ENCODE results near the gene DCC.

Gene DCC

GRCh38 chr18:52700816-52701215 is 360.8 kb downstream of the DCC start:
- DNase-seq = no peak

GRCh38 chr18:52701219-52701935 is 361.4 kb downstream of the DCC start:
- DNase-seq = no peak

GRCh38 chr18:52715421-52715820 is 375.4 kb downstream of the DCC start:
- no peak for DNase-seq

- DNase-seq = no peak
These were observed 376.0 kb downstream of the DCC start for GRCh38 chr18:52715991-52716390.

GRCh38 chr18:52716973-52717372 is 377.0 kb downstream of the DCC start:
- DNase-seq = no peak

- DNase-seq = no peak
These were observed 382.9 kb downstream of the DCC start for GRCh38 chr18:52722904-52723303.

- DNase-seq = no peak
These were observed 383.6 kb downstream of the DCC start for GRCh38 chr18:52723550-52723970.

- no peak for DNase-seq
These were observed 391.1 kb downstream of the DCC start for GRCh38 chr18:52730972-52731619.

GRCh38 chr18:52738946-52739345 is 398.9 kb downstream of the DCC start:
- no peak for DNase-seq

- no peak for DNase-seq
These were observed 407.0 kb downstream of the DCC start for GRCh38 chr18:52746986-52747385.

- DNase-seq = no peak
These were observed 407.9 kb downstream of the DCC start for GRCh38 chr18:52747869-52748268.

GRCh38 chr18:52748343-52748742 is 408.3 kb downstream of the DCC start:
- DNase-seq = no peak

- no peak for DNase-seq
These were observed 409.5 kb downstream of the DCC start for GRCh38 chr18:52749542-52749941.

- no peak for DNase-seq
These were observed 411.0 kb downstream of the DCC start for GRCh38 chr18:52750995-52751394.

GRCh38 chr18:52764316-52764715 is 424.3 kb downstream of the DCC start:
- no peak for DNase-seq

GRCh38 chr18:52766002-52766545 is 426.1 kb downstream of the DCC start:
- DNase-seq = no peak

- DNase-seq = no peak
These were observed 441.1 kb downstream of the DCC start for GRCh38 chr18:52781113-52781512.

- DNase-seq = no peak
These were observed 451.3 kb downstream of the DCC start for GRCh38 chr18:52791321-52791720.

- DNase-seq = no peak
These were observed 472.8 kb downstream of the DCC start for GRCh38 chr18:52812834-52813233.

GRCh38 chr18:52813635-52814416 is 473.8 kb downstream of the DCC start:
- no peak for DNase-seq

GRCh38 chr18:52815651-52816050 is 475.7 kb downstream of the DCC start:
- no peak for DNase-seq

- no peak for DNase-seq
These were observed 476.1 kb downstream of the DCC start for GRCh38 chr18:52816121-52816520.

- no peak for DNase-seq
These were observed 482.2 kb downstream of the DCC start for GRCh38 chr18:52822160-52822559.

GRCh38 chr18:52824126-52824525 is 484.1 kb downstream of the DCC start:
- no peak for DNase-seq
